Measurements from ENCODE around the gene UTP25.

GRCh38 chr1:209880031-209880430 lies 52.3 kb downstream of the UTP25 start:
- TF ChIP-seq CTCF (conservative IDR thresholded peaks at IDR 0.05) (no peak), ZFX (IDR thresholded peaks at IDR 0.05) (no peak)

Data from C4-2B (cell line).